A673 (cell line): ENCODE measurements around the gene SHMT1.

Experiments
- EZH2 ChIP-seq: fragments of 200-600 bp; sonication (generic); IDR thresholded peaks from 2 replicates; pipeline ENCODE4 v1.6.1; 2017; ENCODE audit warnings: borderline replicate concordance, low read depth, mild to moderate bottlenecking, mixed read lengths, antibody characterized with exemption, low read length; ENCODE audit not compliant: poor library complexity, severe bottlenecking
- TF ChIP-seq, protein P1 (sequence below): fragments of 300-800, 200-600 bp; sonication (generic); conservative IDR thresholded peaks from 2 replicates; pipeline ENCODE4 v1.5.1; 2017; ENCODE audit warnings: low read depth, mild to moderate bottlenecking, antibody characterized with exemption, low read length, moderate library complexity, mixed read lengths

DNA sequence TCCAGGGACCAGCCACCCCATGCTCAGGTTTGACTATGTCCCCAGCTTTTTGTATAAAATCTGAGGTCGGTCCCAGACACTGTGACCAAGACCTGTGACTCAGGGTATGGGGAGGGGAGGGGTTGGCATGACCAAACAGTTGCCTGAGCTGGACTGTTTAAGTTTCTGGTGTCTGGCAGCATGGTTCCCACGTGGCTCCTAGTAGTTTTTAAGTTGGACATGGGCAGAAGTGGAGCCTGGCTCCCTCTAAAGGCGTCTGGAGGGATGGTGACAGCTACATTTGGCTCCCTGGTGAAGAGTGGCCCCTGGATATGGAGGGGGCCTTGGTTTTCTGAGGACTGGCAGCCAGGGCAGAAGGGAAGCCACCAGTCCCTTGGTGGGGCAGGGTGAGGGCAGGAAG is 40.3 kb downstream of the SHMT1 start:
- TF ChIP-seq, protein P1, sequence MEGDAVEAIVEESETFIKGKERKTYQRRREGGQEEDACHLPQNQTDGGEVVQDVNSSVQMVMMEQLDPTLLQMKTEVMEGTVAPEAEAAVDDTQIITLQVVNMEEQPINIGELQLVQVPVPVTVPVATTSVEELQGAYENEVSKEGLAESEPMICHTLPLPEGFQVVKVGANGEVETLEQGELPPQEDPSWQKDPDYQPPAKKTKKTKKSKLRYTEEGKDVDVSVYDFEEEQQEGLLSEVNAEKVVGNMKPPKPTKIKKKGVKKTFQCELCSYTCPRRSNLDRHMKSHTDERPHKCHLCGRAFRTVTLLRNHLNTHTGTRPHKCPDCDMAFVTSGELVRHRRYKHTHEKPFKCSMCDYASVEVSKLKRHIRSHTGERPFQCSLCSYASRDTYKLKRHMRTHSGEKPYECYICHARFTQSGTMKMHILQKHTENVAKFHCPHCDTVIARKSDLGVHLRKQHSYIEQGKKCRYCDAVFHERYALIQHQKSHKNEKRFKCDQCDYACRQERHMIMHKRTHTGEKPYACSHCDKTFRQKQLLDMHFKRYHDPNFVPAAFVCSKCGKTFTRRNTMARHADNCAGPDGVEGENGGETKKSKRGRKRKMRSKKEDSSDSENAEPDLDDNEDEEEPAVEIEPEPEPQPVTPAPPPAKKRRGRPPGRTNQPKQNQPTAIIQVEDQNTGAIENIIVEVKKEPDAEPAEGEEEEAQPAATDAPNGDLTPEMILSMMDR = no peak
- no peak for TF ChIP-seq EZH2
